HG02852 (cell line): ENCODE data around the gene CAMLG.
"Not testable (repeated sequence)": the region's sequence is repeated elsewhere in the genome, so short reads cannot be mapped to it uniquely, and the experiment has no call there.

Source experiments
- ATAC-seq: cut with Tn5 transposase; IDR thresholded peaks from one replicate; pipeline ENCODE4 v1.9.1; 2021; ENCODE audit warnings: mild to moderate bottlenecking, moderate library complexity; ENCODE audit not compliant: unreplicated experiment

CAMLG gene

GRCh38 chr5:134738133-134738962 lies at the start of gene CAMLG:
TSS of gene CAMLG (plus strand) at chr5:134738548. CDS start at chr5:134738621, 73 bp downstream.
- ATAC-seq, result peak; percentile 95

- ATAC-seq, result not testable (repeated sequence)
Observed at GRCh38 chr5:134690144-134690543, 48.2 kb upstream of the CAMLG start.

GRCh38 chr5:134692722-134693121 lies 45.6 kb upstream of the CAMLG start:
- ATAC-seq, result no peak

GRCh38 chr5:134708301-134708700 lies 30.0 kb upstream of the CAMLG start:
- ATAC-seq, result no peak

DNA sequence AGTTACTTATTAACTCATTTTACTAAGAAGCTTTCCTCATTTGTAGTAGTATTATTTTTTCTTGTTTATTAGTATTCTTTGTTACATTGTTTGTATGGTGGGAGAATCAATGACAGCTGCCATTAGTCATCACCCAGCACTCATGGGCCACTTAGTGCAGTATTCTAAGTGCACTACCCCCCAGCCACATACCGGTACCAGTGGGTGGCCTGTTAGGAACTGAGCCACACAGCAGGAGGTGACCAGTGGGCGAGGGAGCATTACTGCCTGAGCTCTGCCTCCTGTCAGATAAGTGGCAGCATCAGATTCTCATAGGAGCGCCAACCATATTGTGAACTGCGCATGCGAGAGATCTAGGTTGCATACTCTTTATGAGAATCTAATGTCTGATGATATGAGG lies 24.2 kb upstream of the CAMLG start:
- no peak for ATAC-seq

GRCh38 chr5:134714541-134714940 lies 23.8 kb upstream of the CAMLG start:
- ATAC-seq, result no peak

DNA sequence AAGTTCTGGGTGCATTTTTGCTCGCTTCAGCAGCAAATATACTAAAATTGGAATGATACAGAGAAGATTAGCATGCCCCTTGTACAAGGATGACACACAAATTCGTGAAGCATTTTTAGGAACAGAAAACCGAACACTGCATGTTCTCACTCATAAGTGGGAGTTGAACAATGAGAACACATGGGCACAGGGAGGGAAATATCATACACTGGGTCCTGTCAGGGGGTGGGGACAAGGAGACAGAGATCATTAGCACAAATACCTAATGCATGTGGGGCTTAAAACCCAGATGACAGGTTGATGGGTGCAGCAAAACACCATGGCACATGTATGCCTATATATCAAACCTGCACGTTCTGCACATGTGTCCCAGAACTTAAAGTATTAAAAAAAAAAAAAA lies 22.9 kb upstream of the CAMLG start:
- not testable (repeated sequence) for ATAC-seq

DNA sequence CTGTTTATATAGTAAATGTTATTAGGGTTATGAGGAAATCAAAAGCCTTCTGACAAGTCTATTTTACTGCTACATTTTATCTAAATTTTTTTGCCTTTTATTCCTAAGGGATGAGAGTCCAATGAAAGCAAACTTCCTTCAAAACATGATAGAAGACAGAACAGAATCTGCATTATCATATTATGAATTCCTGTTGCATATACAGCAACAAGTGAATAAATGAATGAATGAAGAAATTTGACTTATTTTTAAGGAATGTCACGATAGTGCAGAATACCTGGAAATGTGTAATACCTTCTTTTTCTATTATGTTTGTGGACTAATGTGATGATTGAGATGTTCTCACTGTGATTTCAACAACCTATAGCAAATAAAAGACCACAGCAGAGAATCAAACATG lies 13.5 kb upstream of the CAMLG start:
- ATAC-seq, result no peak

- ATAC-seq, result no peak
Observed at GRCh38 chr5:134732819-134733218, 5.5 kb upstream of the CAMLG start.

DNA sequence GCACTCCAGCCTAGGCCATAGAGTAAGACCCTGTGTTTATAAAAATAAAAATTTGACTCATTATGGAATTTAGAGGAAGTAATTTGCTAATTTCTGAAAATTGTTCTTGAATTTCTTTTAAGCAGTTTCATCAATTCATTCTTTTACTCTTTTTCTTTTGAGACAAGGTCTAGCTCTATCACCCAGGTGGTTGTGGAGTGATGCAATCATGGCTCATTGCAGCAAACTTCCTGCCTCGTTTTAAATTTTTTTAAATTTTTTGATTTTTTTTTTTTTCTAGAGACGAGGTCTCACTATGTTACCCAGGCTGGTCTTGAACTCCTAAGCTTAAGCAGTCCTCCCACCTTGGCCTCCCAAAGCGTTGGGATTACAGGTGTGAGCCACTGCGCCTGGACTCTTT lies 3.1 kb upstream of the CAMLG start:
- ATAC-seq, result no peak

- no peak for ATAC-seq
Observed at GRCh38 chr5:134736173-134736812, 2.1 kb upstream of the CAMLG start.

GRCh38 chr5:134738963-134739661 lies 764 bp downstream of the CAMLG start:
- ATAC-seq, result no peak

DNA sequence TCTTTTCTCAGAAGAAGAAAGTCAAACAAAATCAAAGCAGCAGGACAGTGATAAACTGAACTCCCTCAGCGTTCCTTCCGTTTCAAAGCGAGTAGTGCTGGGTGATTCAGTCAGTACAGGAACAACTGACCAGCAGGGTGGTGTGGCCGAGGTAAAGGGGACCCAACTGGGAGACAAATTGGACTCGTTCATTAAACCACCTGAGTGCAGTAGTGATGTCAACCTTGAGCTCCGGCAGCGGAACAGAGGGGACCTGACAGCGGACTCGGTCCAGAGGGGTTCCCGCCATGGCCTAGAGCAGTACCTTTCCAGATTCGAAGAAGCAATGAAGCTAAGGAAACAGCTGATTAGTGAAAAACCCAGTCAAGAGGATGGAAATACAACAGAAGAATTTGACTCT lies 2.7 kb downstream of the CAMLG start:
- ATAC-seq, result no peak

- ATAC-seq, result no peak
Observed at GRCh38 chr5:134742134-134742533, 3.8 kb downstream of the CAMLG start.

GRCh38 chr5:134749415-134749814 lies 11.1 kb downstream of the CAMLG start:
- no peak for ATAC-seq

- peak; percentile 27 for ATAC-seq
Observed at GRCh38 chr5:134758176-134758503, 19.8 kb downstream of the CAMLG start.

DNA sequence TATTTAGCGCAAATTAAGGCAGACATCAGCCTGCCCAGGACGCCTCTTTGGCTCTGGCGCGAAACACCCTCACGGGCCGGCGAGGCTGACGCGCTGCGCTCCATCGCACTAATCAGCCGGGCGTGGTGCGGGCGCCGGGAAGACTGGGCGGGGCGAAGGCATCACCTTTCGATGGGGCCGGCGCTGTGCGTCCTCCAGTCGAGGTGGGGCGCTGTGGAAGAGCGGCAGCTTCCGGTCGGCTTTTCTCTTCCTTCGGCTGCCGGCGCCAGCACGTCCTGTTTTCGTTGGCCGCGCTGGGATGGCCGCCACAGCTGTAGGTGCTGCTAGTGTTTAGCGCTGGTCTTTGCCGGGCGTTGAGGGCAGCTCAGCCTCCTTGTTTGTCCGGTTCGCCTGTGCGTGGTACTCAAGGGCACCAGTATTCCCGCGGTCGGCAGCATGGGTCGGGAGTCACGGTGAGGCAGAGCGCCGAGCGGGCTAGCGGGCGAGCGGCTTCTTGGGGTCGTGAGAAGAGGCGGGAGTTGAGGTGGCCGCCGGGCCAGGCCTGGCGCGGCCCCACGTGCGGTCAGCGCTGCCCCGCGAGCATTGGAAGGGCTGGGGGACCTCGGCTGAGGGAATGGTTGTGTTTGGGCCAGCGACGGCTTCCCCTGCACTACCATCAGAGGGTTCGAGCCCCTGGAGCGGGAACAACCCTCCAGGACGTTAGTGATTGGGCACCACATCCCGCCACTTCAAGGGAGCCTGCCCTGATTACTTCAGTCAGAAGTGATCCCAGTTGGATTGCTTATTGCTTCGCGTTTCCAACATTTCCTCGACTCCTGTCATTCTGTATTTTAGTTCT lies 20.4 kb downstream of the CAMLG start, which contains the start of gene DDX46:
Gene DDX46, plus strand, starts transcription at position 276 of the 838 bp plus-strand sequence. Its CDS starts 160 bp downstream, at position 436.
- peak; percentile 98 for ATAC-seq

- not testable (repeated sequence) for ATAC-seq
Observed at GRCh38 chr5:134767528-134768291, 29.4 kb downstream of the CAMLG start.

DNA sequence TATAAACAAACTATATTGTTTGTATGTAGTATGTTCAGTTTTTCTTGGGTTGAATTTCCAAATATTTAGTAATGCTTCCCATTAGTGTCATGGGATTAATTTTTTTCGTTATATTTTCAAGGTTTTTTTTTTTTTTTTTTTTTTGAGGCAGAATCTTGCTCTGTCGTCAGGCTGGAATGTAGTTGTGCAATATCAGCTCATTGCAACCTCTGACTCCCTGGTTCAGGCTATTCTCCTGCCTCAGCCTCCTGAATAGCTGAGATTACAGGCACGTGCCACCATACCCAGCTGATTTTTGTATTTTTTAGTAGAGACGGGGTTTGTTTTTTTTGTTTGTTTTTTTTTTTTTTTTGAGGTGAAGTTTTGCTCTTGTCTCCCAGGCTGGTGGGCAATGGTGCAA lies 30.9 kb downstream of the CAMLG start:
- no peak for ATAC-seq

DNA sequence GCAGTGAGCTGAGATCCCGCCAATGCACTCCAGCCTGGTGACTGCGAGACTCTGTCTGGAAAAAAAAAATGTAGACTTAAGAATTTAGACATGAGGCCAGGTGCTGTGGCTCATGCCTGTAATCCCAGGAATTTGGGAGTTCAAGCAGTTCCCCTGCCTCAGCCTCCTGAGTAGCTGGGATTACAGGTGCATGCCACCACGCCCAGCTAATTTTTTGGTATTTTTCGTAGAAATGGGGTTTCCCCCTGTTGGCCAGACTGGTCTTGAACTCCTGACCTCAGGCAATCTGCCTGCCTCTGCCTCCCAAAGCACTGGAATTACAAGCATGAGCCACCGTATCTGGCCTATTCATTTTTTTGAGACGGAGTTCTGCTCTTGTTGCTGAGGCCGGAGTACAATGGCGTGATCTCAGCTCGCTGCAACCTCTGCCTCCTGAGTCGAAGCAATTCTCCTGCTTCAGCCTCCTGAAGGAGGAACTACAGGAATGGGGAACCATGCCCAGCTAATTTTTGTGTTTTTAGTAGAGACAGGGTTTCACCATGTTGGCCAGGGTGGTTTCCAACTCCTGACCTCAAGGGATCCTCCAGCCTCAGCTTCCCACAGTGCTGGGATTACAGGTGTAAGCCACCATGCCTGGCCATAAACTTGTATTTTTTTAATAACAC lies 34.2 kb downstream of the CAMLG start:
- ATAC-seq, result no peak
